DMS 273 (cell line): ENCODE results near the gene MAP2K5.

Source experiments
- DNase-seq: peaks from one replicate; lab custom pipeline; 2025; ENCODE audit not compliant: unreplicated experiment; lab: John Stamatoyannopoulos, UW

MAP2K5 gene

DNA sequence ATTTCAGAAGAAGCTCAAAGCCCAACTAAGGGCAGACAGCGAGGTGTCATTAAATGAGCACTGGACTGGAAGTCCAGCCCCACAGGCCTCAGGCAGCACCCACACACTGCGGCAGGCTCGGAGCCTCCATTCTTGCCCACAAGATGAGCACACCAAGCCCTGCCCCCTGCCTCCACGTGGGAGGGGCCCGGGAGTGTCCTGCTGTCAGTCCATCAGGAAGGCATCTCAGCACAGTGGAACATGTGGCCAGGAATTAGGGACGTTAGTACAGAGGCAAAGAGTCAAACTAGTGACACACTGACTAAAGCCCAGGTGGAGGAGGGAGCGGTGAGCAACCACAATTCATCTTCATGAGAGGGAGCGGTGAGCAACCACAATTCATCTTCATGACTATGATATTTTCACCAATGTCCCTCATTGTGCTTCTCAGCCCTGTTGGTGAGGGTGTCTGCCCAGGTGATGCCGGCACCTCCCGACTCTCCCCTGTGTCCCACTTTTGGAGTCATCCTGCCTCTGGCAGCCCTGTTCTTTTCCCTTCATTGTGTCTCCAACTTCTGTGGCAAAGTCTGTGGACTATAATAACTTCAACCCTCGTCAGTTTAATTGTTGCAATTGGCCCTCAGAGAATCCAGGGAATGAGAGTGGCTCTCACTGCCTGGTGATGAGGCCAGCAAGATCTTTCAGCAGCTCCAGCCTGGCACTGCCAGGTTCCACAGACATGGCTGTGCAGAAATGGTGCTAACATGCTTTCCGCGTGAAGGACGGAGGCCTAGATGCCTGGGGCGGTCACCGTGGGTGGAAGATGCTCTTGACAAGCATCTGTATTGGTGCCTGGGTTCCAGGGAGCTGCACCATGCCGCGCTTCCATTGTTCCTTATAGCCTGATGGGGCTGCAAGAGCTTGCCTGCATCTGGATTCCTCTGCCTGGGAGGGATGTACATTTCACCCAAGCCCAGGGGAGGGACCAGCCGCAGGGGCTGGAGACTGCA is 259.7 kb downstream of the MAP2K5 start:
- no peak for DNase-seq

DNA sequence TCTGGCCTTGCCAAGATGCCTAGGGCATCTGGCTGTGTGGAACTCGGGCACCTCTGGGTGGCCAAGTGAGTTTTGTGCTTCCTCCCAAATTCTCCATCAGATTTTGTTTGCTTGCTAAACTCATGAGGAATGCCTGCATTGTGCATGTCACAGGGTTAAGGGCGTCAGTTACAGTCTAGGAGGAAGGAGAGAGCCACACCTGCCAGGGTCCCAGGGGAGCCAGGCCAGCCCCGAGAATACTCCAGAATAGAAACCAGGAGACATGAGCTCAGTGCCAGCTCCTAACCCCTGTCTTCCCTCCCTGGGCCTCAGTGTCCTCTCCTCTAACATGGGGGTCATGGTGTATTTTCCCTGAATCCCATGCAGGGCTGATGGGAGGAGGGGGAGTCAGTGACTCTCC is 260.8 kb downstream of the MAP2K5 start:
- DNase-seq: no peak

DNA sequence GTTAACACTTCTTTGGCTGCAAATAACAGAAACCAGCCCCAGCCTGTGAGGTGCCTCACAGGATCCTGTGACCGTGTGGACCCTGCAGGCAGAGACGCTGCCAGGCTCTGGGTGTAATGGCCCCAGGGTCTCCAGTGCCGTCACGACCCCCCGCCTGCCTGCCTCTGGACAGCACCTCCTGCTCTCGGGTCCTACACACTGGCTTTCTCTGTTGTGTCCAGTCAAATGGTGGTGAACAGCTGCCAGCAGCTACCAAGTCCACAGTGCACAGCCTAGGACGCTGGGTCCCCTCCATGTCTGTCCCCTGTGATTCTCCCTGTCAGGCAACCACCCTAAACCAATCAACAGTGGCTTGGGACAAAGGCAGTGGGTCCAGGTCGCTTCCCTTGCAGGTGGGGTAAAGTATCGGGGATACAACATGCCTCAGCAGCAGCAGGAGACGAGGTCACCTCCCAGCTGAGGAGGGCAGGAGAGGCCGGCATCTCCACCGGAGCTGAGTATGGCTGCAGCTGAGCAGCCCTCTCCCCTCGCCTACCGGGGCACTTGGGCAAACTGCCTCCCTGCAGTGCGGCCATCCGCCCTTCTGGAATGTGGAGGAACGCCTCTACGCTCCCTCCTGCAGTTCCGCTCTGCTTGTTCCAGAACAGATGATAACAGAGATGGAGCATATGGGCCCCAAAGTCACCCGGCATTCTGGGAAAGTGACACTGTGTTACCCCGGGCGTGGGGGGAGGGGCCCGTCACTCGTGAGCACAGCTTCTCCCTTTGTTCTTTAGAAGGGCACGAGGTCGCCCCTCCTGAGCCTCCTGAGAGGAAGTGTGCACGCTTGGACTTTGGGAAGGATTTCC is 261.7 kb downstream of the MAP2K5 start:
- DNase-seq: no peak

DNA sequence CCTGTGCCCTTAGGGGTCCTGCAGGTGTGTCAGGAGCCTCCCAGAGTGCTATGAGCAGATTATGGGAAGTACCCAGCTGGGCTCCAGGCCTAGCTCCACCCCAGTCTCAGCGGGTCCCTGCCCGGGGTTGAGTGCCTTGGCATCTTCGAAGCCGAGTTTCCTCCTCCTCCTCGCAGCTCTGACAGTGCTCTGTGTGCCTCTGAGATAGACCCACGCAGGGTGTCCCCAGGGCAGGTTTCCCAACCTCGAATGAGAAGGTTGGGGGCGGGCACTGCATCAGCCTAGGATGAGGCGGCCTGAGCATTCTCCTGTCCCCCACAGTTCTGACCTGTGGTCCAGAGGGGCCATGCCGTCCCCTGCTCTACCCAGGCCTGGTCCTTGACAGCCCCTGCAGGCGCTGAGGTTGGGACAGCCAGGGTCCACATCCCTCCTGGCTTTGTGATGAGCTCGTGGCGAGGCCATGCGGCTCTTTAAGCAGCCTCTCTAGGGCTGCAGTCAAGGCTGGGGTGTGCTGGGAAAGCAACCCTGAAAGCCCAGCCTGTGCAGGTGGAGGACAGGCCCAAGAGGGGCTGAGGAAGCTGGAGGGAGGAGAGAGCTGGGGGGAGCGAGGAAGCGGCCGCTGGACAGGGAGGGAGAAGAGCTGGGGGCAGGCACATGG is 262.6 kb downstream of the MAP2K5 start:
- DNase-seq: no peak

DNA sequence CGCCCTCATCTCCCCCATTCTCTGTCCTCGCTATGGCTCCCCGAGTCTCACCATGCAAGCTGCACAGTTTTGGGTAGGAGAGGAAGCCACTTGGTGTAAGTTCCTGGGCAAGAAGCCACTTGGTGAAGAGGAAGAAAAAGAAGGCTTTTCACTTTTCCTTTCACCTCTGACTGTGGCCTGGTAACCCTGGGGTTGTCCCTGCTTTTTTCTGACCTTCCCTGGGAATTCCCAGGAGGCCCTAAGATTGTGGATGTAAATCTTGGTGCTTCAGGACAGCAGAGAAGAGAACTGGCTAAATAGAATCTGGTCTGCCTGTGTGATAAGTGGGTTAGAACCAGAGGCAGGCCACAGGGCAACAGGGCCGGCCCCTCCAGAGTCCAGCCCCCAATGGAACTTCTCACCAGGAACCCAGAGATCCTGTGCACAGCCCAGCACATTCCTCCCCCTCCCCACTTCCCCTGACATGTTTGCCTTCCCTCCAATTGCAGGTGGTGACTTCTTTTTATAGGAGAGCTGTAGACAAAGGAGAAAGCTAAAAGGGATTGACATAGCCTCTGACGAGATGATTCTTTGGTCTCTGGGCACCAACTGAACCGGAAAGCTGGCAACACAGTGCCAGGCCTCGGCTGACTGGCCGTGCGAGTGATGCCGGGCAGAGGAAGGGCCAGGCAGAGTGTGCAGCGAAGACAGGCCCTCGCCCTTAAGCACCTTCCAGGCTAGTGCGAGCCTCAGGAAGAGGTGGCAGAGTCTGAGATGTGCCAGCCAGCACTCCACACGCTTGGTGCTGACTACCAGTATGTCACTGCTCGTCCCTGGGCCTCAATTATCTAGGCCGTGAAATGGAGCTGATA is 263.4 kb downstream of the MAP2K5 start:
- no peak for DNase-seq

DNA sequence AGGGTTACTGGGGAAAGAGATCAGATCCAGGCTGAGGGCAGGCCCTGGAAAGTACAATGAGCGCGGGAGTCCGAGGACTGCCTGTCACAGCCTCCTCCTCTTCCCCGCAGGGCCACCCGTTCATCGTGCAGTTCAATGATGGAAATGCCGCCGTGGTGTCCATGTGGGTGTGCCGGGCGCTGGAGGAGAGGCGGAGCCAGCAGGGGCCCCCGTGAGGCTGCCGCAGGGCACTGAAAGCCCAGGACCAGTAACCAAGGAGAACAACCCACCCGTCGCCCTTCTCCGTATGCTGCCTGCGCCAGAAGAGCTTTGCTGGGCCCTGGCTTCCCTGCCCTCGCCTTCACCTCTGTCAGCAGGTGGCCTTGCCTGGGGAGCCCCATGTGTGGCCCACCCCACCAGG is 264.0 kb downstream of the MAP2K5 start:
- DNase-seq: no peak

DNA sequence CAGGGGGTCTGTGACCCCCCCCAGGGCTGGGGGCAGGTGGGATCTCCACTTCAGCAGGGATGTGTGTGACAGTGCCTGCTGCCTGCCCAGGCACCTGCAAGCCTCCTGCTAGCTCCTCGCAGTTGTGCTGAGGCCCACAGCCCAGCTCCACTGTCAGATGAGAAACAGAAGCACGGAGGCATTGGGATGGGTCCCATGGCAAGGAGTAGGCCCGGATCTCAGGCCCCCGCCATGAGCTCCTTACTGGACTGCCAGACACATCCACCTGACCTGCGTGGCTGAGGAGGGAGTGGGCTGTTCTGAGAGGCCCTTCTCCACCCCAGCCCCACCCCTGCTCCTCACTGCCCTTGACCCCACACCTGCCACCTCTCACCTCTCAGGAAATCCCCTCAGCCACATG is 264.6 kb downstream of the MAP2K5 start:
- no peak for DNase-seq

DNA sequence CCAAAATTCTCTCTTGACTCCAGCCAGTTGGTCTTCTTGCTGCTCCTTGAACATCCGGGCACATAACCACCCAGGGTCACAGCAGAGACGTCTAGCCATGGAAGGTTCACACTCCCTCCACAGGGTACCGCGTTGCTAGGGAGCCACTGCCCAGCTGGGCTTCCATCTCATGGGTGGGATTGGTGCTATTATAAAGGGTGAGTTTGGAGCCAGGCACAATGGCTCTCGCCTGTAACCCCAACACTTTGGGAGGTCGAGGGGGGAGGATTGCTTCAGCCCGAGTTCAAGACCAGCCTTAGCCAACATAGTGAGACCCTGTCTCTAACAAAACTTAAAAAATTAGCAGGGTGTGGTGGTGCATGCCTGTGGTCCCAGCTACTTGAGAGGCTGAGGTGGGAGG is 265.3 kb downstream of the MAP2K5 start:
- no peak for DNase-seq

DNA sequence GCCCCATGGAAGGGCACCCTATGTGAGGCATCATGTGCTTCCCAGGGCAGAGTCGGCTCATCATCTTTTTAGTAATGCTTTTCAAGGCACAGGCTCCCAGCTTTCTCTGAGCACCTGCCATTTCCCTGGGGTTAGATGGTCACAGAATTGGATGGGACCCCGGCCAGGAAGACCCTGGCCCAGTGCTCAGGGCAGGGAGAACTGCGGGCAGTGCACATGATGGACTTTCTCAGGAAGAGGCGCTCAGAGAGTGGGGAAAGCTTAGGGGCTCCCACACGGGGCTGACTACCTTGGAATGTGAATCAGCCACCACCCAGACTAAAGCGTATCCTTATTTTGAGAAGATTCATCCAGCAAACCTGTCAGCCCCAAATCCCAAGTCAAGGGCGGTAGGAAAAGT is 266.3 kb downstream of the MAP2K5 start:
- no peak for DNase-seq

DNA sequence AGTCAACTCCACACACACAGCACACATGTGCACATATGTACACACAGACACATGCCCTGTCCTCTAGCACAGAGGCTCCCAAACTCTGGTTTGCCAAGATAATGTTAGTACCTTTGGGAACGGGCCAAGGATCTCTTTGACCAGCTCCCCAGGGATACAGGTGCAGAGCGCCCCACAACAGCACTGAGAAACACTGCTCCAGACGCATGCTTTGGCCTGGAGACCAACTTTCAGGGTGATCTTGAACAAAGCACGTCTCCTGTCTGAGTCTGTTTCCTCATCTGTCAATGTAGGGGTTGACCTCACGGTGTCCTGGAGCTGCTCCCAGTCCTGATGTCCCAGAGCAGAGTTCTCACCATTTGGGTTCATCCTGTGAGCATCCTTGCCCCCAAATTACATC is 266.9 kb downstream of the MAP2K5 start:
- DNase-seq: no peak

DNA sequence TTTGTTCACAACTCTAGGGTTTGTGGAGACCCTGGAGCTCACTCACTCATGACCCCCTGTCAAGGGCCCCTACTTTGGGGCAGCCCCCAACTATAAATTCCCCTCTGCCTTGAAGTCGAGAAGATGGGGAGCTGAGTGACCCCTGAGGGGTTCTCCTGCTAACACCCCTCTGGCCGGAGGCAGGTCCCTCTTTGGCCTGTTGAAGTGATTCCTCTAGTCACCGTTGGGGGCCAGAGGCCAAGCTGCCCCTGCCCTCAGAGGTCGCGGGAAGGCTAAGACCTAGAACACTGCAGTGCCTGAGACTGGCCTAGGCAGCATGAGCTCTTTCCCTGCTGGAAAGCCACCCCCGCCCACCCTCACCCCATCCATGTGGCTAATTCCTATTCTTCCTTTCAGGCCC is 267.4 kb downstream of the MAP2K5 start:
- no peak for DNase-seq

DNA sequence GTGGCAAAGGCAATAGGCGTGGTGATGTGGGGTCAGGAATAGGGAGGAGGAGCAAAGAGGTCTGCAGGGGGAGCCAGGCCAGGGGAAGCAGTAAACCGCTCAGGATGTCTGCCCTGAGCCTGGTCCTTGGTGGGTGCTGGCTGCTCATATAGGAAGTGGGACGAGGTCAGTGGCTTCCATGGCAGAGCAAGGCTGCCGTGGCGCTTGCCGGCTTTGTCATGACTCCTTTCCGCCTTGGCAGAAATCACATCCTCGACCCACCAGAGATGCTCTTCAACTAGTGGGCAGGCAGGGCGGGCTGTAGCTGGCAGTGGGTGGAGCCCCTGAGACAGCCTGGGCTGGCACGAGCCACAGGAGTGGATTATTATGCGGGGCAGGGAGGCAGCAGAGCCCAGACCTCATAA is 269.7 kb downstream of the MAP2K5 start:
- DNase-seq: no peak

DNA sequence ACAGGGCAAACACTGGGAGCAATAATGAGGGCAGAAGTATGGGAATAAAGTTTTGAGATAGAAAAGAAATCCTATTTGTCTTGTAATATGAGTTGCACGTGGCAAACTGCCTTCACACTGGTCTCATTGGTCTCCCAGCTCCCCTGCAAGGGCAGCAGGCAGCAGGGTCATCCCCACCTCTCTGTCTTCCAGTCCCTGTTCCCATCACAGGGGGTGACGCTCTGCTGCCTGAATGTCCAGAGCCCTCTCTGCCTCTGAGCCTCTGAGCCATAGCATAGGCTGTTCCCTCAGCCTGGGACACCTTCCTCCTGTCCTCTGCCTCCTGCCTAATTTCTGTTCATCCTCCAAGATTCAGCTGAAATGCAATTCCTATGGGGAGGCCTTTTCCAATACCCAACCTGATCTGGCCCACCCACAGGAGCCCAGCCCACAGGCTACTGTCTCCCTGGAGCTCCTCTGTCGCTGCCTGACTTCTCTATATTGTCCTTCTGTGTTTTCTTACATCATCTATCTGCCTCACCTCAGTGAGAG is 270.7 kb downstream of the MAP2K5 start:
- DNase-seq: no peak

DNA sequence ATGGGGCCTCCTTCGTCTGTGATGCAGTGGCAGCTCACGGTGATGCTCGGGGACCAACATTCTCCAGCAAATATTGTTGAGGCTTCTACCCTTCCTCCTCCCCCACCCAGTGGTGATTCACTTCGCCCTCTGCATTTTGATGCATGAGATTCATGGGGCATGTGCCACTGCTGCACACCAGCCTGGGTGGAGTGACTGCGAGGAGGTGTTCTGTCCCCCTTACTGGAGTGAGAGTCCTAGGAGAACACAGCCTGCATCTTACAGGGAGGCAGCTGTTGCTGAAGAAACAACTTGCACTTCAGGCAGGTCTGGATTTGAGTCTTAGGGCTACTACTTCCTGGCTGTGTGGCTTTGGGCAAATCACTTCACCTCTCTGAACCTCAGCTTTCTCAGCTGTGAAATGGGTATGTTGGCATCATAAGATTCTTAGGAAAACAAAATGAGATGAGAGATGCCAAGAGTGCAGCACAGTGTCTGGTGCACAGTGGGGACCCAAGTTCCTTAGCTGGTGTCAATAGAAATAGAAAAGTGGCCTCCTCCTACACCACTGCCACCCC is 272.6 kb downstream of the MAP2K5 start:
- no peak for DNase-seq

DNA sequence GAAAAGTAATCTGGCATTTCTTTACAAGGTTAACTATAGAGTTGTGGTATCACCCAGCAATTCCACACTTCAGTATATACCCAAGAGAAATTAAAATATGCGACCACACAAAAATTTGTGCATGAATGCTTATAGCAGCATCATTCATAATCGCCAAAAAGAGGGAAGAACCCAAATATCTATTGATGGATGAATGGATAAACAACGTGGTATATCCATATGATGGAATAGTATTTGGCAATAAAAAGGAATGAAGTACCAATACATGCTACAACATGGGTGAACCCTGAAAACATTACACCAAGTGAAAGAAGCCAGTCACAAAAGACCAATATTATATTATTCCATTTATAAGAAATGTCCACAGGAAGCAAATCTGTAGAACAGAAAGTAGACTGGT is 274.2 kb downstream of the MAP2K5 start:
- DNase-seq: no peak

DNA sequence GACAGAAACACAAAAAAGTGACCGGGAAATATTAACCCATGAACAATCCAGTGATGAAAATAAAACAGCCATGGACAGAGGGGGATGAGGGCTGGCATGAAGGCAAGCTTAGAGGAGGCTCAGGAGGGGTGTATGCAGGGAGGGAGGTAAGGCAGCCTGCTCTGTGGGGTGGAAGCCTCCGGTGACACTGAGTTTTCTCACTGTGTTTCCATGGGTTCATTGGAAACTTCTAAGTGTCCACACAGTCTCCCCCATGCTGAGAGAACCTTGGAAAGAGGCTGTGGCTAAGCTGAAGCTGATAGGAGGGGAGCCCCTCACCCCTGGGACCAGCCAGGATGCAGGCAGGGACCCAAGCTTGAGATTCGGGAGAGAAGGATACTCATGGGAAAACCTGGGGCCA is 276.0 kb downstream of the MAP2K5 start:
- DNase-seq: no peak

DNA sequence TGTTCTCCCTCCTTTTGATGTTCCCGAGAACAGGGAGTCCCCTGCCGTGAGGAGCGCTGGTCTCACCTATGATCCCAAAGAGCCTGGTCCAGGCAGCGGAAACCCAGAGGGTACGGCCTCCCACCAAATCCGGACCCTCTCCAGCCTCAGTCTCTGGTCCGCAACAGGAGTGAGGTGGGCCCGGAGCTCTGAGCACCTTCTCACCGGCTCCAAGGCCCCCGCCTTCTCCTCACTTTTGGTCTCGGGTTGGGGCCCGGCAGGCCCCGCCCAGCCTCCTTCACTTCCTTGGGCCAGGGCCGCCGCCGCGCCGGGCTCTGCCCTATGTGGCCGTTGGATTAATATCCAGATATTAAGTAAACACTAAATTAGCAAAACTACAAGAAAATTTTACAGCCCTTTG is 277.1 kb downstream of the MAP2K5 start:
- DNase-seq: no peak

DNA sequence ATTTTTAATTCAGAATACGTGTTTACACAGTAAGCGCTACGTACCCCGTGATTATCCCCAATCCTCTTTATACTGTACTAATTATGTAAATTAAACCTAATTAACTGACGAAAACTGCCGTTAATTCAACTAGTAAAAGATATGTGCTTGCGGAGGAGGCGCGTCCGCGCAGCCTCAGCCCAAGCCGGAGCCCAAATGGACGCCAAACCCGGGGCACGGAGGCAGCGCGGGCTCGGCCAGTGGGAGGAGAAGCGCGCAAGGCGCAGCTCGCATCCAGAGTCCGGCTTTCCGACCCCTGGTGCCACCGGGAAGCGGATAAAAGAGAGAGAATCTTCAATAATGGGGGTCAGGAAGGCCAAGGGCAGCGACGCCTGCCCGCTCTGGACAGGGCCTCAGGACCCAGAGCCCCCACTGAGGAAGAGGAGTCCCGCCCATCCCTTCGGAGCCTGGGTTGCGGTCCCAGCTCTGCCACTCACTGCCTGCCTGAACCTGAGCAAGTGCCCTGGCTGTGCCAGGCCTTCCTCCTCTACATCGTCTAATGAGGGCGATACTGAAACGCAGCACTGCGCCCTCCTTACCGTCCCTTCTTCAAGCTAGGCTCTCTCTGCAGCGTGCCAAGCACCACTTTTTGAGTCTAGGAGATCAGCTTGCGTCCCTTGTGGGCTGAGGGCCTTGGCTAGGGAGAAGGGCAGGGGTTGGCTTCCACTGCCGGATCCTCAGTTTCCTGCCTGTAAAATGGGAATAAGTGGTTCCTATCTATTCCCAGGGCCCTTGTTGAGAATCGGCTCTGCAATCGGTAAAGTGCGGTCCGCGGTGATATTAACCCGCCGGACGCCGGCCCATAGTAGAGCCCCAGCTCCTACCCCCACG is 277.9 kb downstream of the MAP2K5 start:
- DNase-seq: no peak
